NT2/D1 (cell line): Measurements from ENCODE around the gene MAN2A1.

Experiments used
- SUZ12 ChIP-seq: IDR thresholded peaks from 2 replicates; pipeline ENCODE4 v1.6.1; 2011; ENCODE audit not compliant: insufficient read length, insufficient read depth; ENCODE audit errors: extremely low read depth
- YY1 ChIP-seq: IDR thresholded peaks from 2 replicates; pipeline ENCODE4 v1.6.1; 2011; ENCODE audit not compliant: insufficient read length, insufficient read depth
- ZNF274 ChIP-seq: IDR thresholded peaks from 2 replicates; pipeline ENCODE4 v1.6.1; 2011; ENCODE audit warnings: mild to moderate bottlenecking, low read depth, low read length

- TF ChIP-seq YY1 (no peak), ZNF274 (no peak), SUZ12 (no peak)
Measured at GRCh38 chr5:109723606-109724005, 33.9 kb downstream of the MAN2A1 start.
